Endothelial cell of umbilical vein (primary cell): ENCODE measurements around the gene AGPS.
A peak's percentile ranks its signal among the peaks of the same experiment; 100 is the strongest.

Source experiments
- CTCF ChIP-seq, 2 donors: IDR thresholded peaks; 1 replicate in 1 of 2; 2 replicates in 1 of 2; pipeline ENCODE4 v1.5.1; 2011; ENCODE audit warnings: low read length in 2 of 2, mild to moderate bottlenecking in 2 of 2, moderate library complexity in 2 of 2, control low read depth in 1 of 2, inconsistent platforms in 1 of 2, low read depth in 1 of 2; ENCODE audit not compliant: insufficient read depth in 1 of 2; ENCODE audit errors: extremely low read depth in 1 of 2
- EZH2 ChIP-seq: IDR thresholded peaks from 2 replicates; pipeline ENCODE4 v1.6.1; 2012; ENCODE audit warnings: borderline replicate concordance, low read depth, mild to moderate bottlenecking, moderate library complexity, low read length, inconsistent platforms; ENCODE audit not compliant: severe bottlenecking
- FOS ChIP-seq: IDR thresholded peaks from 2 replicates; pipeline ENCODE4 v1.6.1; 2011; ENCODE audit warnings: mild to moderate bottlenecking, low read length, moderate library complexity, borderline replicate concordance; ENCODE audit not compliant: insufficient read depth
- JUN ChIP-seq: IDR thresholded peaks from 2 replicates; pipeline ENCODE4 v1.6.1; 2011; ENCODE audit warnings: borderline replicate concordance, low read depth; ENCODE audit not compliant: insufficient read length, insufficient read depth
- POLR2A ChIP-seq: IDR thresholded peaks from 2 replicates; pipeline ENCODE4 v1.6.1; 2012; ENCODE audit warnings: low read depth, mild to moderate bottlenecking, control low read depth, low read length
- POLR2AphosphoS5 ChIP-seq: IDR thresholded peaks from 2 replicates; pipeline ENCODE4 v1.6.1; 2012; ENCODE audit warnings: low read depth, mild to moderate bottlenecking, control low read depth, low read length, moderate library complexity; ENCODE audit not compliant: insufficient read depth

- TF ChIP-seq CTCF (IDR thresholded peaks at IDR 0.05; ENCODE audit: extremely low read depth in 1 of 2, insufficient read depth in 1 of 2, low read depth in 1 of 2, low read length in 2 of 2) (peak; percentile 42 to 45), EZH2 (no peak), POLR2AphosphoS5 (no peak), POLR2A (no peak), JUN (no peak), FOS (no peak)
Measured at GRCh38 chr2:177489719-177490301, 97.2 kb downstream of the AGPS start.
